CD14-positive monocyte (primary cell): ENCODE results near the gene RBM4B. TPM values are rescaled to one million over a fixed set of nuclear protein-coding genes. Genes with fewer than 3 reads are reported as not detected.

Source experiments
- DNase-seq, 3 donors: peaks; one replicate each; pipeline ENCODE4 v3.0.0-alpha.2; 2011 to 2022
- H2AFZ ChIP-seq: 2 replicates; pipeline ENCODE4 v1.6.0; 2012; ENCODE audit warnings: mild to moderate bottlenecking, low read depth, low read length, inconsistent platforms; ENCODE audit not compliant: insufficient read depth, poor library complexity, severe bottlenecking
- H3K27ac ChIP-seq, 2 donors: 1 replicate in 1 of 2; 2 replicates in 1 of 2; pipeline ENCODE4 v1.5.1; 2012 to 2013; ENCODE audit warnings: low read length in 2 of 2, control low read depth in 1 of 2, inconsistent platforms in 1 of 2, low read depth in 1 of 2, mild to moderate bottlenecking in 1 of 2
- H3K27me3 ChIP-seq, 2 donors: one replicate each; pipeline versions ENCODE4 v1.6.0 to v1.6.1; 2011 to 2013; ENCODE audit warnings: low read length in 2 of 2; ENCODE audit not compliant: control insufficient read depth in 2 of 2, insufficient read depth in 2 of 2
- H3K36me3 ChIP-seq, 2 donors: replicated peaks in 1 of 2; 1 replicate in 1 of 2; 2 replicates in 1 of 2; pipeline versions ENCODE4 v1.5.1 to v1.6.1; 2012 to 2013; ENCODE audit warnings: low read length in 2 of 2, control low read depth in 1 of 2, inconsistent platforms in 1 of 2, mild to moderate bottlenecking in 1 of 2; ENCODE audit not compliant: insufficient read depth in 2 of 2, control insufficient read depth in 1 of 2
- H3K4me1 ChIP-seq, 2 donors: 1 replicate in 1 of 2; 2 replicates in 1 of 2; pipeline versions ENCODE4 v1.5.1 to v1.6.1; 2012 to 2013; ENCODE audit warnings: low read length in 2 of 2, control low read depth in 1 of 2, inconsistent platforms in 1 of 2, mild to moderate bottlenecking in 1 of 2, moderate library complexity in 1 of 2; ENCODE audit not compliant: insufficient read depth in 2 of 2, control insufficient read depth in 1 of 2
- H3K4me2 ChIP-seq: replicated peaks from 2 replicates; pipeline ENCODE3; 2012; ENCODE audit warnings: low read length, moderate library complexity, mild to moderate bottlenecking; ENCODE audit not compliant: poor library complexity, severe bottlenecking; ENCODE audit errors: extremely low read depth
- H3K4me3 ChIP-seq, 3 experiments: fragments of 200-600 bp in 1 of 3; sonication (generic) in 1 of 3; replicated peaks in 1 of 3; 1 replicate in 2 of 3; 2 replicates in 1 of 3; pipeline ENCODE4 v1.5.1; 2011 to 2013; ENCODE audit warnings: low read length in 3 of 3, mild to moderate bottlenecking in 3 of 3, control low read depth in 2 of 3, low read depth in 2 of 3, inconsistent platforms in 1 of 3, moderate library complexity in 1 of 3
- H3K79me2 ChIP-seq: 2 replicates; pipeline ENCODE4 v1.6.0; 2012; ENCODE audit warnings: mild to moderate bottlenecking, control low read depth, inconsistent platforms, low read length, moderate library complexity; ENCODE audit not compliant: insufficient read depth
- H3K9ac ChIP-seq: 2 replicates; pipeline ENCODE4 v1.6.0; 2017; ENCODE audit warnings: low read length, mild to moderate bottlenecking; ENCODE audit not compliant: insufficient read depth, poor library complexity, severe bottlenecking
- H3K9me3 ChIP-seq, 2 donors: replicated peaks in 1 of 2; 1 replicate in 1 of 2; 2 replicates in 1 of 2; pipeline versions ENCODE4 v1.5.1 to v1.6.1; 2012 to 2013; ENCODE audit warnings: low read length in 2 of 2, control low read depth in 1 of 2; ENCODE audit not compliant: control insufficient read depth in 1 of 2, insufficient read depth in 1 of 2
- H4K20me1 ChIP-seq: 2 replicates; pipeline ENCODE4 v1.6.0; 2012; ENCODE audit warnings: mild to moderate bottlenecking, low read length, control low read depth, moderate library complexity; ENCODE audit not compliant: insufficient read depth
- H3K27ac Mint-ChIP-seq, 7 donors: one replicate each; pipeline ENCODE4 v1.8.0; 2020; ENCODE audit warnings: mild to moderate bottlenecking in 7 of 7, mixed read lengths in 7 of 7, moderate library complexity in 6 of 7, inconsistent platforms in 2 of 7
- H3K27me3 Mint-ChIP-seq, 3 donors: one replicate each; pipeline ENCODE4 v1.8.0; 2021 to 2022; ENCODE audit warnings: low read depth in 3 of 3, mild to moderate bottlenecking in 3 of 3, mixed read lengths in 3 of 3, moderate library complexity in 3 of 3, inconsistent platforms in 1 of 3
- H3K36me3 Mint-ChIP-seq, 2 donors: one replicate each; pipeline ENCODE4 v1.8.0; 2020; ENCODE audit warnings: mixed read lengths in 2 of 2, inconsistent platforms in 1 of 2, mild to moderate bottlenecking in 1 of 2
- H3K4me1 Mint-ChIP-seq: one replicate; pipeline ENCODE4 v1.8.0; 2020; ENCODE audit warnings: mild to moderate bottlenecking, mixed read lengths
- H3K4me3 Mint-ChIP-seq, 2 donors: one replicate each; pipeline ENCODE4 v1.8.0; 2020; ENCODE audit warnings: mild to moderate bottlenecking in 2 of 2, mixed read lengths in 2 of 2, moderate library complexity in 1 of 2
- H3K9me3 Mint-ChIP-seq, 7 donors: one replicate each; pipeline ENCODE4 v1.8.0; 2020 to 2022; ENCODE audit warnings: mixed read lengths in 7 of 7, mild to moderate bottlenecking in 6 of 7, moderate library complexity in 6 of 7, inconsistent platforms in 2 of 7
- CTCF ChIP-seq: fragments of 200-600 bp; IDR thresholded peaks from one replicate; pipeline ENCODE4 v1.8.0; 2022; ENCODE audit warnings: antibody characterized with exemption, mild to moderate bottlenecking
- WGBS: methylation state at CpG from one replicate; pipeline ENCODE4 v1.1.5; 2013; ENCODE audit warnings: missing lambda C conversion rate; ENCODE audit not compliant: insufficient coverage; 5-methylcytosine and 5-hydroxymethylcytosine counted together
- intact Hi-C, 2 donors: fragments of 100-400 bp; cut with micrococcal nuclease; formaldehyde crosslinking; loops; one replicate each; pipeline versions ENCODE4 v1.15.0 to v1.15.1; 2023
- polyA plus RNA-seq, 3 donors: library from polyadenylated mRNA; depleted of rRNA in 1 of 3; unstranded in 2 of 3; stranded (reverse) in 1 of 3; fragments of 300-500 nt in 2 of 3; fragments of >200 nt in 1 of 3; fragmentation: Illumina TruSeq in 2 of 3; gene quantifications; 1 replicate in 2 of 3; 2 replicates in 1 of 3; pipeline ENCODE4 v1.2.3, GENCODE V29; 2012 to 2021

RBM4B gene
- polyA plus RNA-seq, 3 donors, result 7.8 to 14.3 (median 11.2) TPM

GRCh38 chr11:66716996-66717395 lies 39.3 kb upstream of the RBM4B start:
- peaks cover 2 to 17% (median 9%) of the 10 kb centered on the region in 3 donors for H3K27me3 Mint-ChIP-seq
- H3K4me1 ChIP-seq, result no peaks in the 10 kb centered on the region
- no peak overlapping the region for H3K4me2 ChIP-seq
- no peak overlapping the region for H2AFZ ChIP-seq
- H3K36me3 ChIP-seq, result no peaks in the 10 kb centered on the region
- peaks cover 0 to 2% (median 0%) of the 10 kb centered on the region in 7 donors for H3K9me3 Mint-ChIP-seq
- WGBS, result 89% methylated on average over 1 of the region's 3 CpGs
- H3K36me3 Mint-ChIP-seq, result no peaks in the 10 kb centered on the region
- intact Hi-C loops, result loop anchor here in 1 of 2 donors (5.0 kb wide), 1 partner anchor 100 kb away; no protein-coding TSS in a partner anchor
- peak overlapping the region in 1 of 7 donors; percentile 46 for H3K27ac Mint-ChIP-seq
- H3K27ac ChIP-seq, result no peak overlapping the region
- H3K9me3 ChIP-seq, result no peaks in the 10 kb centered on the region
- DNase-seq, result no peak
- peaks cover 0 to 2% of the 10 kb centered on the region in 2 donors for H3K27me3 ChIP-seq
- H3K4me3 Mint-ChIP-seq, result no peak overlapping the region
- peaks cover 12% of the 10 kb centered on the region for H3K4me1 Mint-ChIP-seq
- H3K4me3 ChIP-seq, result no peak overlapping the region
- TF ChIP-seq CTCF, result no peak
- no peak overlapping the region for H3K9ac ChIP-seq
- H4K20me1 ChIP-seq, result no peaks in the 10 kb centered on the region
- H3K79me2 ChIP-seq, result no peaks in the 10 kb centered on the region

GRCh38 chr11:66715346-66716085 lies 37.8 kb upstream of the RBM4B start:
- no peak overlapping the region for H3K27ac Mint-ChIP-seq
- H3K79me2 ChIP-seq, result no peaks in the 10 kb centered on the region
- H3K4me3 Mint-ChIP-seq, result no peak overlapping the region
- DNase-seq, result no peak
- H3K27me3 Mint-ChIP-seq, result peaks cover 2 to 16% (median 7%) of the 10 kb centered on the region in 3 donors
- no peaks in the 10 kb centered on the region for H3K36me3 ChIP-seq
- no peak overlapping the region for H2AFZ ChIP-seq
- H3K36me3 Mint-ChIP-seq, result no peaks in the 10 kb centered on the region
- H3K27ac ChIP-seq, result no peak overlapping the region
- H4K20me1 ChIP-seq, result no peaks in the 10 kb centered on the region
- intact Hi-C loops, result loop anchor here in 1 of 2 donors (5.0 kb wide), 1 partner anchor 102 kb away; no protein-coding TSS in a partner anchor
- H3K9me3 Mint-ChIP-seq, result peaks cover 0 to 2% (median 0%) of the 10 kb centered on the region in 7 donors
- 91% methylated on average over 15 of the region's 19 CpGs for WGBS
- no peak overlapping the region for H3K9ac ChIP-seq
- no peak overlapping the region for H3K4me3 ChIP-seq
- peaks cover 0 to 2% of the 10 kb centered on the region in 2 donors for H3K27me3 ChIP-seq
- no peak overlapping the region for H3K4me2 ChIP-seq
- no peaks in the 10 kb centered on the region for H3K9me3 ChIP-seq
- TF ChIP-seq CTCF, result no peak
- peaks cover 12% of the 10 kb centered on the region for H3K4me1 Mint-ChIP-seq
- no peaks in the 10 kb centered on the region for H3K4me1 ChIP-seq
